Calu3 (cell line): Measurements from ENCODE around the gene AACS. TPM values are rescaled to one million over a fixed set of nuclear protein-coding genes. Genes with fewer than 3 reads are reported as not detected.

Experiments
- BruUV-seq: library from RNA; stranded (reverse); fragments of 400-500 nt; replicated peaks from 2 replicates; lab custom pipeline; 2021; lab: Mats Ljungman, UMichigan
- CTCF ChIA-PET: fragments of 300-600 bp; sonication (Branson Sonifier 250); formaldehyde crosslinking; loops from one replicate; lab custom pipeline; 2022; ENCODE audit warnings: antibody characterized with exemption; lab: Charles Lee
- DNase-seq: peaks from one replicate; pipeline ENCODE4 v3.0.0; 2022
- H3K27ac Mint-ChIP-seq: one replicate; pipeline ENCODE4 v1.8.0; 2022; ENCODE audit warnings: mixed read lengths; ENCODE audit not compliant: unreplicated experiment
- H3K27me3 Mint-ChIP-seq: one replicate; pipeline ENCODE4 v1.8.0; 2022; ENCODE audit warnings: mixed read lengths; ENCODE audit not compliant: unreplicated experiment
- H3K36me3 Mint-ChIP-seq: one replicate; pipeline ENCODE4 v1.8.0; 2022; ENCODE audit warnings: mild to moderate bottlenecking, moderate library complexity, mixed read lengths; ENCODE audit not compliant: insufficient read depth, unreplicated experiment
- H3K4me1 Mint-ChIP-seq: one replicate; pipeline ENCODE4 v1.8.0; 2022; ENCODE audit warnings: mild to moderate bottlenecking, low read depth, mixed read lengths; ENCODE audit not compliant: unreplicated experiment
- H3K4me3 Mint-ChIP-seq: one replicate; pipeline ENCODE4 v1.8.0; 2022; ENCODE audit warnings: mild to moderate bottlenecking, low read depth, moderate library complexity, mixed read lengths; ENCODE audit not compliant: unreplicated experiment
- H3K9me3 Mint-ChIP-seq: one replicate; pipeline ENCODE4 v1.8.0; 2022; ENCODE audit warnings: low read depth, mixed read lengths; ENCODE audit not compliant: unreplicated experiment
- CTCF ChIP-seq: fragments of 200-600 bp; IDR thresholded peaks from one replicate; pipeline ENCODE4 v1.8.0; 2022; ENCODE audit warnings: antibody characterized with exemption; ENCODE audit not compliant: unreplicated experiment
- intact Hi-C: fragments of 100-400 bp; cut with micrococcal nuclease; formaldehyde crosslinking; loops from one replicate; pipeline ENCODE4 v1.10.0; 2022; ENCODE audit not compliant: unreplicated experiment
- total RNA-seq: library from RNA; stranded (reverse); gene quantifications from 2 replicates; pipeline ENCODE4 v1.2.3, GENCODE V29; 2022

AACS gene
- total RNA-seq, 1 experiment from 2014 or later = 39.2 TPM

GRCh38 chr12:125121106-125121505 lies 55.9 kb downstream of the AACS start:
- peaks cover 50% of the 10 kb centered on the region for H3K36me3 Mint-ChIP-seq
- TF ChIP-seq CTCF = no peak
- no peaks in the 10 kb centered on the region for H3K9me3 Mint-ChIP-seq
- intact Hi-C loops = no loop called here
- peak; percentile 15 for DNase-seq
- CTCF ChIA-PET = no interaction called here
- no peak overlapping the region for H3K4me3 Mint-ChIP-seq
- H3K27ac Mint-ChIP-seq = peak overlapping the region; percentile 53
- BruUV-seq = no TSS peak
- no peaks in the 10 kb centered on the region for H3K27me3 Mint-ChIP-seq
- peaks cover 60% of the 10 kb centered on the region for H3K4me1 Mint-ChIP-seq

- no peak for TF ChIP-seq CTCF
- no TSS peak for BruUV-seq
- H3K27ac Mint-ChIP-seq = no peak overlapping the region
- peaks cover 51% of the 10 kb centered on the region for H3K36me3 Mint-ChIP-seq
- no peak overlapping the region for H3K4me3 Mint-ChIP-seq
- DNase-seq = no peak
- no peaks in the 10 kb centered on the region for H3K9me3 Mint-ChIP-seq
- CTCF ChIA-PET = no interaction called here
- no peaks in the 10 kb centered on the region for H3K27me3 Mint-ChIP-seq
- H3K4me1 Mint-ChIP-seq = peaks cover 60% of the 10 kb centered on the region
- intact Hi-C loops = no loop called here
Measured at GRCh38 chr12:125122668-125123067, 57.4 kb downstream of the AACS start.

GRCh38 chr12:125124320-125124966 lies 59.2 kb downstream of the AACS start:
- H3K36me3 Mint-ChIP-seq = peaks cover 56% of the 10 kb centered on the region
- no peaks in the 10 kb centered on the region for H3K9me3 Mint-ChIP-seq
- peak; percentile 72 for DNase-seq
- TF ChIP-seq CTCF = no peak
- peak overlapping the region; percentile 94 for H3K27ac Mint-ChIP-seq
- intact Hi-C loops = loop anchor here (2.0 kb wide), 1 partner anchor 24 kb away; no protein-coding TSS in a partner anchor
- no TSS peak for BruUV-seq
- CTCF ChIA-PET = interaction anchor here (0.5 to 1.2 kb wide), 6 partner anchors 31 to 229 kb away, joined by 3 to 6 read pairs (median 3); no protein-coding TSS in a partner anchor
- peak overlapping the region; percentile 36 for H3K4me3 Mint-ChIP-seq
- no peaks in the 10 kb centered on the region for H3K27me3 Mint-ChIP-seq
- peaks cover 60% of the 10 kb centered on the region for H3K4me1 Mint-ChIP-seq

GRCh38 chr12:125125271-125125670 lies 60.0 kb downstream of the AACS start:
- DNase-seq = peak; percentile 76
- no TSS peak for BruUV-seq
- H3K27ac Mint-ChIP-seq = peak overlapping the region; percentile 94
- peaks cover 52% of the 10 kb centered on the region for H3K4me1 Mint-ChIP-seq
- intact Hi-C loops = loop anchor here (2.0 kb wide), 1 partner anchor 24 kb away; no protein-coding TSS in a partner anchor
- TF ChIP-seq CTCF = no peak
- H3K27me3 Mint-ChIP-seq = no peaks in the 10 kb centered on the region
- no peaks in the 10 kb centered on the region for H3K9me3 Mint-ChIP-seq
- H3K4me3 Mint-ChIP-seq = peak overlapping the region; percentile 36
- CTCF ChIA-PET = no interaction called here
- peaks cover 56% of the 10 kb centered on the region for H3K36me3 Mint-ChIP-seq
